GM23338 (cell line): Measurements from ENCODE around the gene CTAGE8. TPM values are rescaled to one million over a fixed set of nuclear protein-coding genes. Genes with fewer than 3 reads are reported as not detected.
A peak's percentile ranks its signal among the peaks of the same experiment; 100 is the strongest.
"Not testable (repeated sequence)": the region's sequence is repeated elsewhere in the genome, so short reads cannot be mapped to it uniquely, and the experiment has no call there.

ENCODE experiments used
- ATAC-seq: fragments of 200-7000 bp; cut with Tn5 transposase; 3 replicates; pipeline ENCODE4 v1.9.1; 2020
- DNase-seq: peaks from one replicate; pipeline ENCODE4 v3.0.0-alpha.2; 2015; ENCODE audit warnings: low spot score
- H2AFZ ChIP-seq: fragments of 200-600 bp; sonication (generic); 2 replicates; pipeline ENCODE4 v1.8.0; 2016; ENCODE audit warnings: antibody characterized with exemption, mild to moderate bottlenecking, moderate library complexity
- H3F3A ChIP-seq: fragments of 200-600 bp; sonication (generic); replicated peaks from 2 replicates; pipeline ENCODE4 v1.8.0; 2017; ENCODE audit warnings: antibody characterized with exemption, mixed run types, low read depth
- H3K27ac ChIP-seq: fragments of 200-600 bp; sonication (generic); 2 replicates; pipeline ENCODE4 v1.6.1; 2016; ENCODE audit warnings: low read depth
- H3K27me3 ChIP-seq: fragments of 200-600 bp; sonication (generic); 2 replicates; pipeline ENCODE4 v1.8.0; 2016; ENCODE audit warnings: mild to moderate bottlenecking, mixed run types, moderate library complexity; ENCODE audit not compliant: insufficient read depth
- H3K36me3 ChIP-seq: fragments of 200-600 bp; sonication (generic); 2 replicates; pipeline ENCODE4 v1.8.0; 2016; ENCODE audit warnings: mild to moderate bottlenecking; ENCODE audit not compliant: insufficient read depth
- H3K4me1 ChIP-seq: fragments of 200-600 bp; sonication (generic); 2 replicates; pipeline ENCODE4 v1.8.0; 2016; ENCODE audit warnings: mild to moderate bottlenecking, moderate library complexity; ENCODE audit not compliant: insufficient read depth
- H3K4me2 ChIP-seq: fragments of 200-600 bp; sonication (generic); 2 replicates; pipeline ENCODE4 v1.7.1; 2017; ENCODE audit warnings: mixed run types
- H3K4me3 ChIP-seq: fragments of 200-600 bp; sonication (generic); 2 replicates; pipeline ENCODE4 v1.6.1; 2016; ENCODE audit warnings: mixed run types
- H3K79me2 ChIP-seq: fragments of 200-600 bp; sonication (generic); replicated peaks from 2 replicates; pipeline ENCODE4 v1.8.0; 2017; ENCODE audit warnings: mild to moderate bottlenecking; ENCODE audit not compliant: insufficient read depth
- H3K9me2 ChIP-seq: fragments of 200-600 bp; sonication (generic); 2 replicates; pipeline ENCODE4 v1.8.0; 2017; ENCODE audit not compliant: insufficient read depth
- H4K20me1 ChIP-seq: fragments of 200-600 bp; sonication (generic); replicated peaks from 2 replicates; pipeline ENCODE4 v1.8.0; 2017; ENCODE audit warnings: mild to moderate bottlenecking; ENCODE audit not compliant: insufficient read depth
- H3K27ac Mint-ChIP-seq: 2 replicates; pipeline ENCODE4 v1.8.0; 2020; ENCODE audit warnings: inconsistent platforms, mild to moderate bottlenecking, moderate library complexity, mixed read lengths
- H3K27me3 Mint-ChIP-seq: 3 replicates; pipeline ENCODE4 v1.8.0; 2022; ENCODE audit warnings: low read depth, mild to moderate bottlenecking, moderate library complexity, mixed read lengths, inconsistent platforms; ENCODE audit not compliant: insufficient read depth, poor library complexity
- H3K36me3 Mint-ChIP-seq: 3 replicates; pipeline ENCODE4 v1.8.0; 2021; ENCODE audit warnings: low read depth, mild to moderate bottlenecking, inconsistent platforms, moderate library complexity, mixed read lengths
- H3K4me1 Mint-ChIP-seq: 3 replicates; pipeline ENCODE4 v1.8.0; 2020; ENCODE audit warnings: mild to moderate bottlenecking, inconsistent platforms, mixed read lengths
- H3K4me3 Mint-ChIP-seq: 3 replicates; pipeline ENCODE4 v1.8.0; 2021; ENCODE audit warnings: moderate library complexity, mild to moderate bottlenecking, inconsistent platforms, mixed read lengths
- H3K9me3 Mint-ChIP-seq: 3 replicates; pipeline ENCODE4 v1.8.0; 2020; ENCODE audit warnings: moderate library complexity, mild to moderate bottlenecking, inconsistent platforms, mixed read lengths
- long read RNA-seq: library from polyadenylated mRNA; unstranded; transcript quantifications from one replicate; pipeline ENCODE4 v2.0.0, GENCODE V29; 2020; ENCODE audit not compliant: unreplicated experiment
- polyA plus RNA-seq: library from polyadenylated mRNA; unstranded; fragments of >200 nt; fragmentation: Nextera tagmentation; extraction: Ambion mirVana; gene quantifications from 2 replicates; pipeline ENCODE4 v1.2.1, GENCODE V29; 2016
- total RNA-seq: library from RNA; depleted of rRNA; stranded (reverse); fragments of >200 nt; shearing (Covaris generic); gene quantifications from 2 replicates; pipeline ENCODE4 v1.2.3, GENCODE V29; 2014; rRNA removed

CTAGE8 gene, protein sequence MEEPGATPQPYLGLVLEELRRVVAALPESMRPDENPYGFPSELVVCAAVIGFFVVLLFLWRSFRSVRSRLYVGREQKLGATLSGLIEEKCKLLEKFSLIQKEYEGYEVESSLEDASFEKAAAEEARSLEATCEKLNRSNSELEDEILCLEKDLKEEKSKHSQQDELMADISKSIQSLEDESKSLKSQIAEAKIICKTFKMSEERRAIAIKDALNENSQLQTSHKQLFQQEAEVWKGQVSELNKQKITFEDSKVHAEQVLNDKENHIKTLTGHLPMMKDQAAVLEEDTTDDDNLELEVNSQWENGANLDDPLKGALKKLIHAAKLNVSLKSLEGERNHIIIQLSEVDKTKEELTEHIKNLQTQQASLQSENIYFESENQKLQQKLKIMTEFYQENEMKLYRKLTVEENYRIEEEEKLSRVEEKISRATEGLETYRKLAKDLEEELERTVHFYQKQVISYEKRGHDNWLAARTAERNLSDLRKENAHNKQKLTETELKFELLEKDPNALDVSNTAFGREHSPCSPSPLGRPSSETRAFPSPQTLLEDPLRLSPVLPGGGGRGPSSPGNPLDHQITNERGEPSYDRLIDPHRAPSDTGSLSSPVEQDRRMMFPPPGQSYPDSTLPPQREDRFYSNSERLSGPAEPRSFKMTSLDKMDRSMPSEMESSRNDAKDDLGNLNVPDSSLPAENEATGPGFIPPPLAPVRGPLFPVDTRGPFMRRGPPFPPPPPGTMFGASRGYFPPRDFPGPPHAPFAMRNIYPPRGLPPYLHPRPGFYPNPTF
- total RNA-seq (0.52 and 1.4 TPM in 2 replicates), polyA plus RNA-seq (1.3 and 3.1 TPM in 2 replicates)
- long read RNA-seq: 0 reads

DNA sequence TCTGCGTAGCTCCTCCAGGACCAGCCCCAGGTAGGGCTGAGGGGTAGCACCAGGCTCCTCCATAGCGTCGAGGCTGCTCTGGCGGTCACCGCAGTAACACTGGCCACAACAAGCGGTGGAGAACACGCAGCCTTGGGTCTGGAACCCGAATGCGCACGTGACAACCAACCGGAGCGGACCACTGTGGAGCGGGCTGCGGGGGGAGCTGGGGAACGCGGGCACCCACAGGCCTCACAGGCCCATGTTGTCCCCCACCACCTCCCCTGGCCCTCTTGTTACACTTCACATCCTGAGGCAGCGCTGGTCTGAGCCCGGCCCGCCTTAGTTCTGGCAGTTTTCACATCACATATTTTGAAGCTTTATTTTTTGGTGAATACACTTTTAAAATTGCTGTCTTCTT, at the start of gene CTAGE8:
CTAGE8 (minus strand) TSS at position 101 of the 400 bp plus-strand sequence; CDS start at position 63, 38 bp downstream.
- not testable (repeated sequence) for H3K4me1 Mint-ChIP-seq, H3K27ac ChIP-seq, H3K4me3 Mint-ChIP-seq, H3K27me3 Mint-ChIP-seq, H3K9me2 ChIP-seq, H3K27me3 ChIP-seq, H3K4me3 ChIP-seq, H3K9me3 Mint-ChIP-seq, H3K27ac Mint-ChIP-seq, DNase-seq, H3K36me3 Mint-ChIP-seq, H3K79me2 ChIP-seq, H3K4me1 ChIP-seq, H3F3A ChIP-seq, H2AFZ ChIP-seq, ATAC-seq, H3K36me3 ChIP-seq, H3K4me2 ChIP-seq, H4K20me1 ChIP-seq

DNA sequence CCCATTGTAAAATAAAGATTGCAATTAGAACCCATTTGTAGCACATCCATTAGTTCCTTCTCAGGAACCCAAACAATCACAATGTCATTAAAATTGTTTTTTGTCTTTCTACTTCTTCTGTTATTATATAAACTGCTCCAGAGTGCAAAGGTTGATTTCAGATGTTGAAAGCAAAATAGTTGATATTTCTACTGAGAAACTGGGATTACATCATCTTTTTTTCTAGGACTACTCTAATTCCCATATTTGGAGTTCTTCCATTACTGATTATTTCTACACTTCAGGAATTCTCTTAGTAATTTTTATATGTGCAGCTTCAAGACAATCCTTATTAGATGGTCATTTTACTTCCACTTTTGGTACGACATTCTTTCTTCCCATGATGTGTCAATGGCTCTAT, 48.4 kb upstream of the CTAGE8 start:
- H3K4me2 ChIP-seq, H3K27me3 Mint-ChIP-seq, H3K36me3 Mint-ChIP-seq, H3K27ac Mint-ChIP-seq, H3K79me2 ChIP-seq, H4K20me1 ChIP-seq, H3K4me1 Mint-ChIP-seq, H3K9me3 Mint-ChIP-seq, H2AFZ ChIP-seq, H3K27me3 ChIP-seq, H3F3A ChIP-seq, DNase-seq, H3K36me3 ChIP-seq, H3K27ac ChIP-seq, H3K9me2 ChIP-seq, ATAC-seq, H3K4me3 ChIP-seq, H3K4me3 Mint-ChIP-seq, H3K4me1 ChIP-seq: not testable (repeated sequence)

DNA sequence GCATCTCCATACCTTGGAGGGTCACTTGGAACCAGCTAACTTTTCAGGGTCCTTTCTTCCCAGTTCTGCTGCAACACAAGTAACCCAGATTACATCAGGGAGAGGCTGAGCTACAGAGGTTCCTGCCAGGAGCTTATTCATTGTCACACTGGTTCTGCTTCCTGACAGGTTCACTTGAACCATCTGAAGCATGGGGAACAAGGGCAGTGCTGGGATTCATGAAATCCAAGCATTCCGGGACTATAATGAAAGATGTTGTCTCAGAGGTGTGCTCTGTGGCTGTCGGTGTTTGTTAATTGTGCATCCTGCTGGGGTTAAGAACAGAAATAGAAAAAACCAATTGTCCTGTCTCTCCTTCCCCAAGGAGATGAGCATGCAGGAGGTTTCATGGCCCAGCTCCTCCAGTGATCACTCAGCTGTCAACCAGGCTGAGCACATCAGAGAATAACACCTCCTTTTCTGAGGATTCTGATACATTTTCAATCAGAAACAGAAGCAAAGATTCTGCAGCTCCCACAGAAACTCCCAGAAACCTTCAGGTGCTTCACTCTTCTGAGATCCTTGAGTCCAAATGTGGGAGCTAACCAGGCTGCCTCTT, 42.9 kb upstream of the CTAGE8 start, which contains the start of gene OR2A1:
OR2A1 (plus strand) TSS at position 548 of the 598 bp plus-strand sequence. CDS start 5,706 bp downstream, outside the sequence.
- not testable (repeated sequence) for H3K4me1 ChIP-seq, H2AFZ ChIP-seq, H3K4me2 ChIP-seq, H3K36me3 Mint-ChIP-seq, H3K9me2 ChIP-seq, H3K27me3 ChIP-seq, H3K27me3 Mint-ChIP-seq, DNase-seq, H4K20me1 ChIP-seq, H3K79me2 ChIP-seq, H3K9me3 Mint-ChIP-seq, H3F3A ChIP-seq, H3K4me3 Mint-ChIP-seq, H3K4me1 Mint-ChIP-seq, H3K27ac Mint-ChIP-seq, H3K27ac ChIP-seq, H3K4me3 ChIP-seq, H3K36me3 ChIP-seq
- ATAC-seq: peak; percentile 77

DNA sequence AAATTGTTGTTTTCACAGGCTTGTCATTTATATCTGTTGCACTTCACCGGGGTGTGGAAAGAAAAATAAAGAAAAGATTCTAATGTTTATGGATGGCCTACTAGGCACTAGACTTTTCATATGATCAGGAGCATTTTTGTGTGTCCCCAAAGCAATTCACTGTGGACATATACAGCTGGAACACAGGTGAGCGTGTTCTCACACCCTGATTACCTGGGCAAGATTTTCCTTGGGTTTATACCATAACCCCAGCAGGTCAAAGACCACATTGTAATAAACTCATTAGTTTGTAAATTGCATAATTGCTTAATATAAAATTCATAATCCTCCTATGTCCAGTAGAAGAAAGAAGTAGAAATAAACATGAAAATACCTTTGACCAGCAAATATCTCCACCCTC, 42.1 kb upstream of the CTAGE8 start:
- not testable (repeated sequence) for H3K4me3 ChIP-seq, H3K36me3 ChIP-seq, ATAC-seq, H4K20me1 ChIP-seq, H3K4me3 Mint-ChIP-seq, H3K4me1 ChIP-seq, H3K4me2 ChIP-seq, H3K4me1 Mint-ChIP-seq, H3K9me2 ChIP-seq, H3K36me3 Mint-ChIP-seq, H3F3A ChIP-seq, H3K27ac ChIP-seq, H3K79me2 ChIP-seq, H3K27me3 ChIP-seq, DNase-seq, H3K9me3 Mint-ChIP-seq, H3K27ac Mint-ChIP-seq, H2AFZ ChIP-seq, H3K27me3 Mint-ChIP-seq

DNA sequence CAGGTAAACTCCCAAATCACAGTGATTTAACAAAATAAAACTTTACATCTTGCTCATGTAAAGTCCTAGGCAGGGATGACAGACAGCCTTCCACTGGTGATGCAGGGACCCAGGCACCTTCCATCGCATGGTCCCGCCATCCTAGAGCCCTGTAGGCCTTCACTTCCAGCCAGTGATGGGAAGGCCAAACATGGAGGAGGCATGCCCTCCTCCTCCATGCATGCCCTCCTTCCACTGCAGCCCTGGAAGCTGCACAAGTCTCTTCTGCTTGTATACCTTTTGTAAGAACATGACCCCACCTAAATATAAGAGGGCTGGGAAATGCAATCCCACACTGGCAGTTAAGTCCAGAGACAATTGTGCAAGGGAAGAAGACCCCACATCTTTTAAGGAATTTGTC, 40.6 kb upstream of the CTAGE8 start:
- not testable (repeated sequence) for H3F3A ChIP-seq, H3K4me2 ChIP-seq, H4K20me1 ChIP-seq, H3K4me3 ChIP-seq, H3K79me2 ChIP-seq, H3K4me1 ChIP-seq, H3K27ac ChIP-seq, H3K36me3 ChIP-seq, H3K27ac Mint-ChIP-seq, H3K36me3 Mint-ChIP-seq, H2AFZ ChIP-seq, DNase-seq, H3K27me3 Mint-ChIP-seq, H3K9me2 ChIP-seq, H3K4me3 Mint-ChIP-seq, H3K9me3 Mint-ChIP-seq, H3K27me3 ChIP-seq, H3K4me1 Mint-ChIP-seq
- ATAC-seq: peak; percentile 64; the same call in 2 of the 3 replicates

DNA sequence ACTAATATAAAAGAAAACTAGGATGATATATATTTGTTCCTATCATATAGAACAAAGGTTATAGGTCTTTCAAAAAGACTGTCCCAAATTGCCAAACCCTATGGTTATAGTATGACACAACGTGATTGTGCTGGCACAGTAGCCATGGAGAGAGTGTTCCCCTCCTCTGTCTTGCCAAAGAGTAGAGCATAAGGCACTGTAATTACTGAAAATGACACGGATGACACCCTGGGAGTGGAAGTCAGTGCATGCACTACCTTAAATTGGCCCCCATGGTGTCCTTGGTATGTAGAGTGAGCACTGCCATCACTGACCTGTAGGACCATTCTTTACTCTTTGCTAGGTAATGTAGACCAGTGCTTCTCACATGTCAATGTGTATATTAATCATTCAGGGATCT, 36.1 kb upstream of the CTAGE8 start:
- not testable (repeated sequence) for H3K36me3 Mint-ChIP-seq, H3K4me2 ChIP-seq, H3K4me3 Mint-ChIP-seq, H3K36me3 ChIP-seq, H3K4me3 ChIP-seq, H3K27me3 ChIP-seq, H2AFZ ChIP-seq, H3K27me3 Mint-ChIP-seq, H3K79me2 ChIP-seq, H3K27ac Mint-ChIP-seq, H3K4me1 ChIP-seq, H3K9me2 ChIP-seq, DNase-seq, H3F3A ChIP-seq, H3K27ac ChIP-seq, H3K4me1 Mint-ChIP-seq, H4K20me1 ChIP-seq, H3K9me3 Mint-ChIP-seq
- peak; percentile 27; the same call in 2 of the 3 replicates for ATAC-seq
